GF-D8 (cell line): ENCODE data around the gene DICER1.

Experiments used
- DNase-seq: peaks from one replicate; lab custom pipeline; 2025; lab: John Stamatoyannopoulos, UW

Gene DICER1

DNA sequence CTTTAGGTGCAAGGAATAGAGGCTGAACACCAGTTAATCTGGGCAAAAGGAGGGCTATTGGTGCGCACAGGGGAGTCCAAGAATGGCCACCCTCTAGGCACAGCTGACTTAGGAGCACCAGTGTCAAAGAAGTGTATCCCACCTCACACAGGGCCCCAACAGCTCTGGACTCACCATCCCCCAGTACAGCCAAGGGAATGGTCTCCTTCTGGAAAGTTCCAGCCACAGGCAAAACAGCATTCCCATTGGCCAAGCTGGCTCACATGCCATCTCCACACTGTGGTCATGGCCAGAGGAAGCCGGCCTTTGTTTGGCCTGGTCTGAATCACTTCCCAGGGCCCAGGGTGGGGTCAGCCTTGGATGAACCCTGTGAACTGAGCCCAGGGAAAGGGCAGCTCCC is 120.1 kb downstream of the DICER1 start:
- DNase-seq: no peak
